Keratinocyte (primary cell): ENCODE results near the gene ABR. TPM values are rescaled to one million over a fixed set of nuclear protein-coding genes. Genes with fewer than 3 reads are reported as not detected.

Experiments used
- DNase-seq: peaks from one replicate; pipeline ENCODE4 v3.0.0-alpha.2; 2011; ENCODE audit warnings: low read depth, missing footprints, low spot score
- FAIRE-seq: peaks from 2 replicates; lab custom pipeline; 2011; peaks lifted over from hg19 to GRCh38; lab: Jason Lieb, UNC
- H2AFZ ChIP-seq: 2 replicates; pipeline ENCODE4 v1.6.0; 2012; ENCODE audit warnings: low read length, control low read depth, inconsistent platforms; ENCODE audit not compliant: control insufficient read depth
- H3K27ac ChIP-seq: 2 replicates; pipeline ENCODE4 v1.5.1; 2011; ENCODE audit warnings: low read length; ENCODE audit not compliant: control insufficient read depth, insufficient read depth
- H3K27me3 ChIP-seq: 3 replicates; pipeline ENCODE4 v1.6.0; 2011; ENCODE audit warnings: low read length; ENCODE audit not compliant: control insufficient read depth, insufficient read depth; ENCODE audit errors: extremely low read depth
- H3K36me3 ChIP-seq, 2 experiments: 2 replicates in 1 of 2; 3 replicates in 1 of 2; pipeline ENCODE4 v1.5.1; 2011; ENCODE audit warnings: low read length in 2 of 2, mild to moderate bottlenecking in 1 of 2; ENCODE audit not compliant: control insufficient read depth in 2 of 2, insufficient read depth in 2 of 2; ENCODE audit errors: extremely low read depth in 1 of 2
- H3K4me1 ChIP-seq: 3 replicates; pipeline ENCODE4 v1.5.1; 2011; ENCODE audit warnings: low read length; ENCODE audit not compliant: control insufficient read depth, insufficient read depth; ENCODE audit errors: extremely low read depth
- H3K4me2 ChIP-seq: 3 replicates; pipeline ENCODE4 v1.6.0; 2011; ENCODE audit warnings: low read depth, low read length; ENCODE audit not compliant: control insufficient read depth, insufficient read depth; ENCODE audit errors: extremely low read depth
- H3K4me3 ChIP-seq, 3 experiments: fragments of 200-600 bp in 1 of 3; sonication (generic) in 1 of 3; 2 replicates in 2 of 3; 3 replicates in 1 of 3; pipeline ENCODE4 v1.5.1; 2011 to 2016; ENCODE audit warnings: low read length in 3 of 3, mild to moderate bottlenecking in 3 of 3, control low read depth in 2 of 3, inconsistent platforms in 1 of 3, low read depth in 1 of 3, mixed read lengths in 1 of 3, mixed run types in 1 of 3, moderate library complexity in 1 of 3; ENCODE audit not compliant: control insufficient read depth in 2 of 3, insufficient read depth in 2 of 3; ENCODE audit errors: extremely low read depth in 1 of 3
- H3K79me2 ChIP-seq: 2 replicates; pipeline ENCODE4 v1.6.0; 2012; ENCODE audit warnings: low read length; ENCODE audit not compliant: control insufficient read depth, insufficient read depth
- H3K9ac ChIP-seq: 3 replicates; pipeline ENCODE4 v1.6.0; 2011; ENCODE audit warnings: low read length; ENCODE audit not compliant: control insufficient read depth, insufficient read depth; ENCODE audit errors: extremely low read depth
- H3K9me1 ChIP-seq: 3 replicates; pipeline ENCODE4 v1.6.0; 2011; ENCODE audit warnings: low read length; ENCODE audit not compliant: control insufficient read depth, insufficient read depth; ENCODE audit errors: extremely low read depth
- H3K9me3 ChIP-seq: 2 replicates; pipeline ENCODE4 v1.5.1; 2012; ENCODE audit warnings: low read depth, low read length; ENCODE audit not compliant: control insufficient read depth
- H4K20me1 ChIP-seq: 3 replicates; pipeline ENCODE4 v1.6.0; 2011; ENCODE audit warnings: low read length; ENCODE audit not compliant: control insufficient read depth, insufficient read depth; ENCODE audit errors: extremely low read depth
- EZH2 ChIP-seq: IDR thresholded peaks from one replicate; pipeline ENCODE4 v1.6.1; 2012; ENCODE audit warnings: inconsistent platforms, mild to moderate bottlenecking, low read length, moderate library complexity
- dilution Hi-C: fragments of 300-500 bp; cut with MboI; formaldehyde crosslinking; loops from one replicate; pipeline ENCODE4 v1.7.0; 2020; ENCODE audit warnings: low sequenced_read_pairs; ENCODE audit not compliant: extremely low pct_ligation_motif_present
- polyA plus RNA-seq, 5 experiments: library from polyadenylated mRNA; depleted of rRNA in 3 of 5; stranded (reverse) in 3 of 5; stranded (forward) in 1 of 5; unstranded in 1 of 5; fragments of >200 nt; gene quantifications; 1 replicate in 1 of 5; 2 replicates in 3 of 5; 3 replicates in 1 of 5; pipeline versions ENCODE4 v1.2.1 to v1.2.3, GENCODE V29; 2011 to 2012; ENCODE audit warnings: missing spikeins in 2 of 5, low read depth in 1 of 5, low replicate concordance in 1 of 5
- TF ChIP-seq, protein P1 (sequence below), 3 experiments: IDR thresholded peaks in 1 of 3; conservative IDR thresholded peaks in 1 of 3; optimal IDR thresholded peaks in 1 of 3; 2 replicates in 2 of 3; 3 replicates in 1 of 3; pipeline versions ENCODE3 to v1.5.1; 2011; ENCODE audit warnings: low read length in 3 of 3, mild to moderate bottlenecking in 3 of 3, moderate library complexity in 2 of 3, control low read depth in 1 of 3, inconsistent platforms in 1 of 3; ENCODE audit not compliant: insufficient read depth in 2 of 3; ENCODE audit errors: extremely low read depth in 1 of 3

ABR gene
- polyA plus RNA-seq, 1 donor (not counting 4 experiments of a cell fraction or from before 2014, with no cell fraction given): 17.3 TPM

GRCh38 chr17:1087381-1088241, 92.2 kb downstream of the ABR start:
- peak overlapping the region; percentile 54 for H3K9ac ChIP-seq
- dilution Hi-C loops: no loop called here
- H3K9me1 ChIP-seq: peaks cover 2% of the 10 kb centered on the region
- peak overlapping the region; percentile 37 for H2AFZ ChIP-seq
- TF ChIP-seq, protein P1, sequence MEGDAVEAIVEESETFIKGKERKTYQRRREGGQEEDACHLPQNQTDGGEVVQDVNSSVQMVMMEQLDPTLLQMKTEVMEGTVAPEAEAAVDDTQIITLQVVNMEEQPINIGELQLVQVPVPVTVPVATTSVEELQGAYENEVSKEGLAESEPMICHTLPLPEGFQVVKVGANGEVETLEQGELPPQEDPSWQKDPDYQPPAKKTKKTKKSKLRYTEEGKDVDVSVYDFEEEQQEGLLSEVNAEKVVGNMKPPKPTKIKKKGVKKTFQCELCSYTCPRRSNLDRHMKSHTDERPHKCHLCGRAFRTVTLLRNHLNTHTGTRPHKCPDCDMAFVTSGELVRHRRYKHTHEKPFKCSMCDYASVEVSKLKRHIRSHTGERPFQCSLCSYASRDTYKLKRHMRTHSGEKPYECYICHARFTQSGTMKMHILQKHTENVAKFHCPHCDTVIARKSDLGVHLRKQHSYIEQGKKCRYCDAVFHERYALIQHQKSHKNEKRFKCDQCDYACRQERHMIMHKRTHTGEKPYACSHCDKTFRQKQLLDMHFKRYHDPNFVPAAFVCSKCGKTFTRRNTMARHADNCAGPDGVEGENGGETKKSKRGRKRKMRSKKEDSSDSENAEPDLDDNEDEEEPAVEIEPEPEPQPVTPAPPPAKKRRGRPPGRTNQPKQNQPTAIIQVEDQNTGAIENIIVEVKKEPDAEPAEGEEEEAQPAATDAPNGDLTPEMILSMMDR (optimal IDR thresholded peaks at IDR 0.05 in 1 of 3, IDR thresholded peaks at IDR 0.05 in 1 of 3, conservative IDR thresholded peaks at IDR 0.05 in 1 of 3; ENCODE audit: extremely low read depth in 1 of 3, insufficient read depth in 2 of 3, low read length in 3 of 3): no peak
- TF ChIP-seq EZH2: no peak
- H3K79me2 ChIP-seq: no peaks in the 10 kb centered on the region
- DNase-seq: no peak
- peak; percentile 20 for FAIRE-seq
- H3K9me3 ChIP-seq: no peaks in the 10 kb centered on the region
- peaks cover 0 to 9% of the 10 kb centered on the region in 2 experiments for H3K36me3 ChIP-seq
- H3K4me1 ChIP-seq: peaks cover 23% of the 10 kb centered on the region
- H3K4me3 ChIP-seq: no peak overlapping the region
- no peaks in the 10 kb centered on the region for H3K27me3 ChIP-seq
- peak overlapping the region; percentile 41 for H3K4me2 ChIP-seq
- H4K20me1 ChIP-seq: no peaks in the 10 kb centered on the region
- H3K27ac ChIP-seq: peak overlapping the region; percentile 54

DNA sequence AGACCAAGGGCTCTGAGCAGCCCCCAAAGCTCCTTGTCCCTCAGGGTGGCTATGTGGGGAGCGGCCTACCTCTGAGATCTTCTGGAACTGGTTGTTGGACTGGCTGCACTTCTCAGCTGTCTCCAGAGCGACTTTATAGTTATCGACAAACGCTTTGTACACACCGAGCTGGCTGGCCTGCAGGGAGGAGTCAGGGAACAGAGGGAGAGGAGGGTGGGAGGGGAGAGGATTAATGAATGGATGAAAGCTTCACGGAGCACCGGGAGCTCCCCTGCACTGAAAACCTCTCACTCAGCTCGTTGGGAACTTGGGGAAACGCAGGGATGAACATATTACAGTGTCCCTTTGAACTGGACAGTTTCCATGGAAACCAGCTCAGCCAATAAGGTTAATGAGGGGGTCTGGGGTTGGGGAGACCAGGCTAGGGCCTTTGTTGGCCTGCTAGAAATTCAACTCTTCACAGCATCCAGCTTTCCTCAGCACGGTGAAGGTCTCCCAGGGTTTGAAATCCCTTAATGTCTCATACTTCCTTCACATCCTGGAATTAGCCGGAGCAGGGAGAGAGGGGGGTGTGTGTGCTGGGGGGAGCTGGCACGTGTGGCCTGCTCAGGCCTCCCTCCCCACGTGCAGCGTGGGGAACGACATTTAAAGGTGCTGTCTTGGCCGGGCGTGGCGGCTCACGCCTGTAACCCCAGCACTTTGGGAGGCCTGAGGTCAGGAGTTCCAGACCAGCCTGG, 96.2 kb downstream of the ABR start:
- FAIRE-seq: no peak
- H3K9me3 ChIP-seq: no peaks in the 10 kb centered on the region

More for the DNA sequence above, 96.2 kb downstream of the ABR start:
- no peak for TF ChIP-seq EZH2
- TF ChIP-seq, protein P1 (optimal IDR thresholded peaks at IDR 0.05 in 1 of 3, IDR thresholded peaks at IDR 0.05 in 1 of 3, conservative IDR thresholded peaks at IDR 0.05 in 1 of 3; ENCODE audit: extremely low read depth in 1 of 3, insufficient read depth in 2 of 3, low read length in 3 of 3): no peak
- H2AFZ ChIP-seq: no peak overlapping the region
- H3K27ac ChIP-seq: no peak overlapping the region
- no peaks in the 10 kb centered on the region for H3K9me1 ChIP-seq
- no peak overlapping the region for H3K4me3 ChIP-seq
- H3K79me2 ChIP-seq: no peaks in the 10 kb centered on the region
- H4K20me1 ChIP-seq: no peaks in the 10 kb centered on the region
- peaks cover 24% of the 10 kb centered on the region for H3K4me1 ChIP-seq
- no peak overlapping the region for H3K4me2 ChIP-seq
- DNase-seq: no peak
- dilution Hi-C loops: no loop called here
- H3K27me3 ChIP-seq: no peaks in the 10 kb centered on the region
- H3K36me3 ChIP-seq: peaks cover 3 to 4% of the 10 kb centered on the region in 2 experiments
- no peak overlapping the region for H3K9ac ChIP-seq
